RKO (cell line): Measurements from ENCODE around the gene NCMAP.
A peak's percentile ranks its signal among the peaks of the same experiment; 100 is the strongest.

Experiments used
- DNase-seq: peaks from one replicate; pipeline ENCODE4 v3.0.0-alpha.2; 2016; ENCODE audit warnings: low spot score

NCMAP gene

GRCh38 chr1:24622218-24622617 lies 66.3 kb downstream of the NCMAP start:
- no peak for DNase-seq

GRCh38 chr1:24632832-24633175 lies 76.9 kb downstream of the NCMAP start:
- no peak for DNase-seq

- peak; percentile 84 for DNase-seq
Measured at GRCh38 chr1:24635195-24635843, 79.4 kb downstream of the NCMAP start.

- no peak for DNase-seq
Measured at GRCh38 chr1:24636661-24637357, 80.9 kb downstream of the NCMAP start.

GRCh38 chr1:24639094-24639493 lies 83.2 kb downstream of the NCMAP start:
- DNase-seq, result no peak

- DNase-seq, result no peak
Measured at GRCh38 chr1:24639881-24640280, 84.0 kb downstream of the NCMAP start.

- DNase-seq, result no peak
Measured at GRCh38 chr1:24640288-24640687, 84.4 kb downstream of the NCMAP start.

GRCh38 chr1:24641646-24642151 lies 85.8 kb downstream of the NCMAP start:
- DNase-seq, result peak; percentile 17

- peak; percentile 100 for DNase-seq
Measured at GRCh38 chr1:24642481-24643362, 86.8 kb downstream of the NCMAP start, which contains the start of gene SRRM1. SRRM1 (plus strand) TSS chr1:24643302; CDS start chr1:24643327, 25 bp downstream.

GRCh38 chr1:24643363-24644099 lies 87.6 kb downstream of the NCMAP start:
- DNase-seq, result peak; percentile 47

- no peak for DNase-seq
Measured at GRCh38 chr1:24644100-24644384, 88.2 kb downstream of the NCMAP start.

GRCh38 chr1:24648919-24649318 lies 93.0 kb downstream of the NCMAP start:
- DNase-seq, result no peak

- no peak for DNase-seq
Measured at GRCh38 chr1:24652382-24652781, 96.5 kb downstream of the NCMAP start.

GRCh38 chr1:24654010-24654409 lies 98.1 kb downstream of the NCMAP start:
- DNase-seq, result no peak

- no peak for DNase-seq
Measured at GRCh38 chr1:24656046-24656445, 100.2 kb downstream of the NCMAP start.

- no peak for DNase-seq
Measured at GRCh38 chr1:24657781-24658180, 101.9 kb downstream of the NCMAP start.
